HCT116 (cell line): ENCODE results near the gene GGCT. TPM values are rescaled to one million over a fixed set of nuclear protein-coding genes. Genes with fewer than 3 reads are reported as not detected.

Experiments used
- ATAC-seq: fragments of 200-7000 bp; cut with Tn5 transposase; 2 replicates; pipeline ENCODE4 v1.9.1; 2020; ENCODE audit warnings: mild to moderate bottlenecking, moderate library complexity
- BruUV-seq: library from RNA; stranded (reverse); fragments of 400-500 nt; replicated peaks from 2 replicates; lab custom pipeline; 2021; lab: Mats Ljungman, UMichigan
- CTCF ChIA-PET: fragments of 300-600 bp; sonication (Branson Sonifier 250); formaldehyde crosslinking; loops from one replicate; lab custom pipeline; 2021; ENCODE audit warnings: antibody characterized with exemption; lab: Charles Lee
- POLR2A ChIA-PET: fragments of 300-600, 350-600 bp; sonication (Branson Sonifier 250); formaldehyde crosslinking; loops from one replicate; lab custom pipeline; 2021; ENCODE audit warnings: antibody characterized with exemption; lab: Charles Lee
- RAD21 ChIA-PET, 2 experiments: fragments of 300-600 bp; sonication (Branson Sonifier 250); formaldehyde crosslinking; loops; one replicate each; lab custom pipeline; 2023; ENCODE audit warnings: low total read pairs in 2 of 2; ENCODE audit not compliant: uncharacterized antibody in 2 of 2, unreplicated experiment in 2 of 2, low non-redundant PET in 1 of 2; lab: Charles Lee
- DNase-seq: peaks from one replicate; pipeline ENCODE4 v3.0.0-alpha.2; 2010; ENCODE audit warnings: low read depth, low spot score
- H2AFZ ChIP-seq: fragments of 200-600 bp; shearing (Covaris generic), sonication (generic); 2 replicates; pipeline ENCODE4 v1.6.1; 2017; ENCODE audit warnings: low read depth, mixed run types, mixed read lengths, antibody characterized with exemption, low read length; ENCODE audit not compliant: poor library complexity, severe bottlenecking
- H3K27ac ChIP-seq: 2 replicates; pipeline ENCODE4 v1.5.1; 2012; ENCODE audit warnings: low read depth, low read length
- H3K27me3 ChIP-seq: fragments of 200-600 bp; sonication (generic); 2 replicates; pipeline ENCODE4 v1.6.1; 2016; ENCODE audit warnings: mixed run types, low read length, mixed read lengths; ENCODE audit not compliant: insufficient read depth
- H3K36me3 ChIP-seq, 2 experiments: fragments of 200-500 bp in 1 of 2; fragments of 200-600 bp in 1 of 2; sonication (Bioruptor generic) in 1 of 2; sonication (generic) in 1 of 2; 2 replicates each; pipeline versions ENCODE4 v1.5.1 to v1.6.1; 2014 to 2016; ENCODE audit warnings: low read length in 2 of 2, inconsistent platforms in 1 of 2, mixed read lengths in 1 of 2, mixed run types in 1 of 2; ENCODE audit not compliant: insufficient read depth in 2 of 2, control insufficient read depth in 1 of 2
- H3K4me1 ChIP-seq, 2 experiments: fragments of 200-600 bp in 1 of 2; sonication (generic) in 1 of 2; 2 replicates each; pipeline versions ENCODE4 v1.5.1 to v1.6.1; 2012 to 2017; ENCODE audit warnings: low read length in 2 of 2, inconsistent platforms in 1 of 2, mild to moderate bottlenecking in 1 of 2, mixed read lengths in 1 of 2, mixed run types in 1 of 2, moderate library complexity in 1 of 2; ENCODE audit not compliant: insufficient read depth in 2 of 2, control insufficient read depth in 1 of 2
- H3K4me2 ChIP-seq: fragments of 200-600 bp; sonication (generic); 2 replicates; pipeline ENCODE4 v1.6.1; 2017; ENCODE audit warnings: mixed run types, low read length, mixed read lengths
- H3K4me3 ChIP-seq, 2 experiments: fragments of 200-600 bp in 1 of 2; sonication (generic) in 1 of 2; replicated peaks in 1 of 2; 2 replicates each; pipeline ENCODE4 v1.5.1; 2011 to 2016; ENCODE audit warnings: low read length in 2 of 2, control low read depth in 1 of 2, low read depth in 1 of 2, mild to moderate bottlenecking in 1 of 2, mixed read lengths in 1 of 2, mixed run types in 1 of 2
- H3K79me2 ChIP-seq: fragments of 200-600 bp; sonication (generic); 2 replicates; pipeline ENCODE4 v1.6.1; 2017; ENCODE audit warnings: mild to moderate bottlenecking, mixed run types, low read length, moderate library complexity, mixed read lengths; ENCODE audit not compliant: insufficient read depth
- H3K9ac ChIP-seq: fragments of 200-600 bp; sonication (generic); 2 replicates; pipeline ENCODE4 v1.6.1; 2016; ENCODE audit warnings: low read length, mixed read lengths
- H3K9me2 ChIP-seq: fragments of 200-600 bp; sonication (generic), shearing (Covaris generic); 2 replicates; pipeline ENCODE4 v1.6.1; 2017; ENCODE audit warnings: mixed run types, mild to moderate bottlenecking, moderate library complexity; ENCODE audit not compliant: insufficient read depth
- H3K9me3 ChIP-seq, 2 experiments: fragments of 200-500 bp in 1 of 2; fragments of 200-600 bp in 1 of 2; sonication (Bioruptor generic) in 1 of 2; sonication (generic) in 1 of 2; 2 replicates each; pipeline ENCODE4 v1.6.1; 2014 to 2017; ENCODE audit warnings: low read length in 2 of 2, mixed read lengths in 2 of 2, inconsistent platforms in 1 of 2, low read depth in 1 of 2, mild to moderate bottlenecking in 1 of 2, mixed run types in 1 of 2, moderate library complexity in 1 of 2; ENCODE audit not compliant: control insufficient read depth in 1 of 2, insufficient read depth in 1 of 2
- H4K20me1 ChIP-seq: fragments of 200-600 bp; sonication (generic), shearing (Covaris generic); 2 replicates; pipeline ENCODE4 v1.6.1; 2017; ENCODE audit warnings: mixed run types, mild to moderate bottlenecking, moderate library complexity; ENCODE audit not compliant: insufficient read depth
- CEBPB ChIP-seq: IDR thresholded peaks from 2 replicates; pipeline ENCODE4 v1.6.1; 2012; ENCODE audit warnings: low read depth
- EGR1 ChIP-seq: IDR thresholded peaks from 2 replicates; pipeline ENCODE4 v1.6.1; 2012; ENCODE audit warnings: low read depth
- ELF1 ChIP-seq: IDR thresholded peaks from 2 replicates; pipeline ENCODE4 v1.6.1; 2012; ENCODE audit warnings: low read depth, borderline replicate concordance
- EZH2phosphoT487 ChIP-seq: fragments of 200-600 bp; IDR thresholded peaks from 2 replicates; pipeline ENCODE4 v1.6.1; 2018; ENCODE audit warnings: antibody characterized with exemption, borderline replicate concordance
- JUND ChIP-seq: IDR thresholded peaks from 2 replicates; pipeline ENCODE4 v1.6.1; 2012
- POLR2A ChIP-seq: IDR thresholded peaks from 2 replicates; pipeline ENCODE4 v1.7.0; 2011; ENCODE audit warnings: borderline replicate concordance; ENCODE audit not compliant: insufficient read depth, insufficient read length; ENCODE audit errors: extremely low read depth
- POLR2AphosphoS5 ChIP-seq: IDR thresholded peaks from 2 replicates; pipeline ENCODE4 v1.6.1; 2011; ENCODE audit warnings: mild to moderate bottlenecking, low read depth, low read length, moderate library complexity
- SIN3A ChIP-seq: IDR thresholded peaks from 2 replicates; pipeline ENCODE4 v1.6.1; 2012; ENCODE audit warnings: low read depth
- SP1 ChIP-seq: IDR thresholded peaks from 2 replicates; pipeline ENCODE4 v1.6.1; 2012; ENCODE audit warnings: low read depth
- SRF ChIP-seq: IDR thresholded peaks from 2 replicates; pipeline ENCODE4 v1.6.1; 2012; ENCODE audit warnings: low read depth
- YY1 ChIP-seq: IDR thresholded peaks from 2 replicates; pipeline ENCODE4 v1.6.1; 2011; ENCODE audit warnings: low read length, low read depth, moderate library complexity, mild to moderate bottlenecking; ENCODE audit not compliant: insufficient replicate concordance; ENCODE audit errors: extremely low read depth
- ZFX ChIP-seq: fragments of 450-650 bp; IDR thresholded peaks from 2 replicates; pipeline ENCODE4 v1.6.1; 2017
- ZNF274 ChIP-seq: fragments of 200-500 bp; sonication (Bioruptor generic); IDR thresholded peaks from 2 replicates; pipeline ENCODE4 v1.6.1; 2014; ENCODE audit warnings: mild to moderate bottlenecking, low read depth, low read length, inconsistent platforms
- intact Hi-C: fragments of 100-400 bp; cut with micrococcal nuclease; formaldehyde crosslinking; loops from 2 replicates; pipeline ENCODE4 v1.10.0; 2022
- total RNA-seq: library from RNA; stranded (reverse); gene quantifications from one replicate; pipeline ENCODE4 v1.2.1, GENCODE V29; 2021; ENCODE audit not compliant: unreplicated experiment
- TF ChIP-seq, protein P1 (sequence below): IDR thresholded peaks from 2 replicates; pipeline ENCODE4 v1.6.1; 2012
- TF ChIP-seq, protein P2 (sequence below): IDR thresholded peaks from 2 replicates; pipeline ENCODE4 v1.6.1; 2011; ENCODE audit warnings: mild to moderate bottlenecking, low read length, moderate library complexity; ENCODE audit not compliant: insufficient replicate concordance; ENCODE audit errors: extremely low read depth
- TF ChIP-seq, protein P3 (sequence below): IDR thresholded peaks from 2 replicates; pipeline ENCODE4 v1.6.1; 2012
- TF ChIP-seq, protein P4 (sequence below), 3 experiments: fragments of 200-600 bp in 1 of 3; sonication (generic) in 1 of 3; IDR thresholded peaks in 2 of 3; conservative IDR thresholded peaks in 1 of 3; 2 replicates each; pipeline ENCODE4 v1.5.1; 2012 to 2017; ENCODE audit warnings: low read depth in 2 of 3, low read length in 2 of 3, antibody characterized with exemption in 1 of 3, borderline replicate concordance in 1 of 3, control low read depth in 1 of 3, mild to moderate bottlenecking in 1 of 3, mixed read lengths in 1 of 3, mixed run types in 1 of 3, moderate library complexity in 1 of 3; ENCODE audit not compliant: insufficient read depth in 1 of 3

The GGCT gene
- total RNA-seq, 1 experiment from 2014 or later, result 60.6 TPM

DNA sequence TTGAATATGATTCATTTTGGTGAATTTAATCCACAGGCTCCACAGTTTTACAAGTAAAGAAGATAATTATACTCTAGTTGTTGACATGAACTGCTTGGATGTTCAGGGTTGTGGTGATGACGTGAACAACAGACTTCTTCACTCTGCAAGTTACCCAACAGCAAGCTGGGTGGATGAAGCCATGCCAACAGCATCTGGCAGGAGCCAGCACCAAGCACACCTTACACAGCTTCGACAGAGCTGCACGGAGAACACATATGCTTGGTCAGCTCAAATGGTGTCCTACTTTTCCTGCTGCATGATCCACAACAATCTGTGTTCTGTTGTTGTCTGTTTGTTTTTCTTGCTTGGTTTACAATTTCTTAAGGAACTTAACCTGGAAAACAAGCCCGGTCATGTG is 35.8 kb downstream of the GGCT start (continued):
- TF ChIP-seq, protein P1, sequence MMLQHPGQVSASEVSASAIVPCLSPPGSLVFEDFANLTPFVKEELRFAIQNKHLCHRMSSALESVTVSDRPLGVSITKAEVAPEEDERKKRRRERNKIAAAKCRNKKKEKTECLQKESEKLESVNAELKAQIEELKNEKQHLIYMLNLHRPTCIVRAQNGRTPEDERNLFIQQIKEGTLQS, result no peak
- no peak for TF ChIP-seq JUND
- no peak for TF ChIP-seq ELF1
- TF ChIP-seq EZH2phosphoT487, result no peak
- no peak for TF ChIP-seq SP1
- TF ChIP-seq YY1, result no peak
- TF ChIP-seq ZNF274, result no peak

DNA sequence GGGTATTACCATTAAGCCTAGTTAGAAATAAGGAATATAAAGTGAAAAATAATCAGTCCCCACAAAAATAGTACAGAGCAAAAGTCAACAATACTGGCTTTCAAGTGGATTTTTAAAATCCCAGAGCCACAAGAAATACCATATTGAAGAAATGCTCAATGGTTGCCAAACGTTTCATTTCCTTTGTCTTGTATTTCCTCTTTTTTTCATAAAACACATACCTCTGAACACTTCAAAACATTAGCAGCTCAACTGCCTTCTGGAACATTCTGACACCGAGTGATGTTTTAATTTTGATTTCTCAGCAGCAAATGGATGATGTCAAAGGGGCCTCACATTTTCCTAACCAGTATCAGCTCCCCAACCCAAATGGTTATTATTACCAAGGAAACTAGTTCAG is 36.6 kb downstream of the GGCT start:
- H3K27ac ChIP-seq, result no peak overlapping the region
- no peaks in the 10 kb centered on the region for H3K9me3 ChIP-seq
- H2AFZ ChIP-seq, result no peak overlapping the region
- BruUV-seq, result no TSS peak
- H3K79me2 ChIP-seq, result peaks cover 5% of the 10 kb centered on the region; the same call in 1 of the 2 replicates
- no peaks in the 10 kb centered on the region for H3K9me2 ChIP-seq
- no peak for TF ChIP-seq ELF1
- no peak for TF ChIP-seq POLR2A
- TF ChIP-seq EGR1, result no peak
- no peak for TF ChIP-seq EZH2phosphoT487
- no peak for TF ChIP-seq SIN3A
- no peak for TF ChIP-seq ZFX
- no peak for TF ChIP-seq POLR2AphosphoS5
- TF ChIP-seq, protein P2, sequence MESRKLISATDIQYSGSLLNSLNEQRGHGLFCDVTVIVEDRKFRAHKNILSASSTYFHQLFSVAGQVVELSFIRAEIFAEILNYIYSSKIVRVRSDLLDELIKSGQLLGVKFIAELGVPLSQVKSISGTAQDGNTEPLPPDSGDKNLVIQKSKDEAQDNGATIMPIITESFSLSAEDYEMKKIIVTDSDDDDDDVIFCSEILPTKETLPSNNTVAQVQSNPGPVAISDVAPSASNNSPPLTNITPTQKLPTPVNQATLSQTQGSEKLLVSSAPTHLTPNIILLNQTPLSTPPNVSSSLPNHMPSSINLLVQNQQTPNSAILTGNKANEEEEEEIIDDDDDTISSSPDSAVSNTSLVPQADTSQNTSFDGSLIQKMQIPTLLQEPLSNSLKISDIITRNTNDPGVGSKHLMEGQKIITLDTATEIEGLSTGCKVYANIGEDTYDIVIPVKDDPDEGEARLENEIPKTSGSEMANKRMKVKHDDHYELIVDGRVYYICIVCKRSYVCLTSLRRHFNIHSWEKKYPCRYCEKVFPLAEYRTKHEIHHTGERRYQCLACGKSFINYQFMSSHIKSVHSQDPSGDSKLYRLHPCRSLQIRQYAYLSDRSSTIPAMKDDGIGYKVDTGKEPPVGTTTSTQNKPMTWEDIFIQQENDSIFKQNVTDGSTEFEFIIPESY, result no peak
- TF ChIP-seq SRF, result no peak
- no peak for TF ChIP-seq SP1
- TF ChIP-seq, protein P3, sequence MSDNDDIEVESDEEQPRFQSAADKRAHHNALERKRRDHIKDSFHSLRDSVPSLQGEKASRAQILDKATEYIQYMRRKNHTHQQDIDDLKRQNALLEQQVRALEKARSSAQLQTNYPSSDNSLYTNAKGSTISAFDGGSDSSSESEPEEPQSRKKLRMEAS, result no peak
- TF ChIP-seq ZNF274, result no peak
- TF ChIP-seq YY1, result no peak
- no peak for TF ChIP-seq CEBPB
- TF ChIP-seq JUND, result no peak
- TF ChIP-seq, protein P4, sequence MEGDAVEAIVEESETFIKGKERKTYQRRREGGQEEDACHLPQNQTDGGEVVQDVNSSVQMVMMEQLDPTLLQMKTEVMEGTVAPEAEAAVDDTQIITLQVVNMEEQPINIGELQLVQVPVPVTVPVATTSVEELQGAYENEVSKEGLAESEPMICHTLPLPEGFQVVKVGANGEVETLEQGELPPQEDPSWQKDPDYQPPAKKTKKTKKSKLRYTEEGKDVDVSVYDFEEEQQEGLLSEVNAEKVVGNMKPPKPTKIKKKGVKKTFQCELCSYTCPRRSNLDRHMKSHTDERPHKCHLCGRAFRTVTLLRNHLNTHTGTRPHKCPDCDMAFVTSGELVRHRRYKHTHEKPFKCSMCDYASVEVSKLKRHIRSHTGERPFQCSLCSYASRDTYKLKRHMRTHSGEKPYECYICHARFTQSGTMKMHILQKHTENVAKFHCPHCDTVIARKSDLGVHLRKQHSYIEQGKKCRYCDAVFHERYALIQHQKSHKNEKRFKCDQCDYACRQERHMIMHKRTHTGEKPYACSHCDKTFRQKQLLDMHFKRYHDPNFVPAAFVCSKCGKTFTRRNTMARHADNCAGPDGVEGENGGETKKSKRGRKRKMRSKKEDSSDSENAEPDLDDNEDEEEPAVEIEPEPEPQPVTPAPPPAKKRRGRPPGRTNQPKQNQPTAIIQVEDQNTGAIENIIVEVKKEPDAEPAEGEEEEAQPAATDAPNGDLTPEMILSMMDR (IDR thresholded peaks at IDR 0.05 in 2 of 3, conservative IDR thresholded peaks at IDR 0.05 in 1 of 3; ENCODE audit: borderline replicate concordance in 1 of 3, insufficient read depth in 1 of 3, low read depth in 2 of 3, low read length in 2 of 3), result no peak
- TF ChIP-seq, protein P1, result no peak
- POLR2A ChIA-PET, result no interaction called here
- DNase-seq (no peak), ATAC-seq (no peak)
- no peaks in the 10 kb centered on the region for H3K27me3 ChIP-seq
- RAD21 ChIA-PET, result no interaction called here
- H3K9ac ChIP-seq, result no peak overlapping the region
- no peaks in the 10 kb centered on the region for H4K20me1 ChIP-seq
- H3K4me3 ChIP-seq, result no peak overlapping the region
- CTCF ChIA-PET, result no interaction called here
- peaks cover 0 to 8% of the 10 kb centered on the region in 2 experiments; a peak in 2 of 4 replicates for H3K4me1 ChIP-seq
- no peak overlapping the region for H3K4me2 ChIP-seq
- intact Hi-C loops, result no loop called here
- H3K36me3 ChIP-seq, result no peaks in the 10 kb centered on the region; a peak in 1 of 4 replicates
